Measurements from ENCODE around the gene CATSPERE. TPM values are rescaled to one million over a fixed set of nuclear protein-coding genes. Genes with fewer than 3 reads are reported as not detected.

CATSPERE gene
- total RNA-seq, 1 donor from 2014 or later, result 1.1 TPM

GRCh38 chr1:244651956-244652622 lies 191.0 kb downstream of the CATSPERE start:
- peak overlapping the region; percentile 55 for H3K27ac Mint-ChIP-seq (ENCODE audit: unreplicated experiment)

GRCh38 chr1:244652623-244653438 lies 191.8 kb downstream of the CATSPERE start, which contains the start of gene DESI2:
Gene DESI2, plus strand, starts transcription at chr1:244653126. Its CDS starts 188 bp downstream, at chr1:244653314.
- peak; percentile 49 for TF ChIP-seq CTCF (IDR thresholded peaks at IDR 0.05; ENCODE audit: unreplicated experiment)
- Mint-ChIP-seq H3K4me3 (ENCODE audit: unreplicated experiment) (peak within 1 kb of the TSS; percentile 86), H3K27me3 (ENCODE audit: unreplicated experiment) (peaks cover 2% of the 10 kb centered on the region), H3K4me1 (ENCODE audit: unreplicated experiment) (peaks cover 26% of the 10 kb centered on the region), H3K27ac (ENCODE audit: unreplicated experiment) (peak within 1 kb of the TSS; percentile 55), H3K36me3 (ENCODE audit: low read depth, unreplicated experiment) (peaks cover 8% of the 10 kb centered on the region), H3K9me3 (ENCODE audit: unreplicated experiment) (no peaks in the 10 kb centered on the region)
- peak; percentile 96 for DNase-seq (ENCODE audit: low spot score)

More at GRCh38 chr1:244651956-244652622, 191.0 kb downstream of the CATSPERE start:
- Mint-ChIP-seq H3K36me3 (ENCODE audit: low read depth, unreplicated experiment) (peaks cover under 1% of the 10 kb centered on the region), H3K27me3 (ENCODE audit: unreplicated experiment) (peaks cover 2% of the 10 kb centered on the region), H3K9me3 (ENCODE audit: unreplicated experiment) (no peaks in the 10 kb centered on the region), H3K4me1 (ENCODE audit: unreplicated experiment) (peaks cover 19% of the 10 kb centered on the region), H3K4me3 (ENCODE audit: unreplicated experiment) (peak overlapping the region; percentile 86)
- TF ChIP-seq CTCF (IDR thresholded peaks at IDR 0.05; ENCODE audit: unreplicated experiment), result no peak
- DNase-seq (ENCODE audit: low spot score), result no peak

GRCh38 chr1:244653439-244654107 lies 192.5 kb downstream of the CATSPERE start:
- no peak for TF ChIP-seq CTCF (IDR thresholded peaks at IDR 0.05; ENCODE audit: unreplicated experiment)
- DNase-seq (ENCODE audit: low spot score), result peak; percentile 40
- Mint-ChIP-seq H3K36me3 (ENCODE audit: low read depth, unreplicated experiment) (peaks cover 16% of the 10 kb centered on the region), H3K27me3 (ENCODE audit: unreplicated experiment) (no peaks in the 10 kb centered on the region), H3K4me1 (ENCODE audit: unreplicated experiment) (peaks cover 32% of the 10 kb centered on the region), H3K4me3 (ENCODE audit: unreplicated experiment) (no peak overlapping the region), H3K27ac (ENCODE audit: unreplicated experiment) (no peak overlapping the region), H3K9me3 (ENCODE audit: unreplicated experiment) (no peaks in the 10 kb centered on the region)

DNA sequence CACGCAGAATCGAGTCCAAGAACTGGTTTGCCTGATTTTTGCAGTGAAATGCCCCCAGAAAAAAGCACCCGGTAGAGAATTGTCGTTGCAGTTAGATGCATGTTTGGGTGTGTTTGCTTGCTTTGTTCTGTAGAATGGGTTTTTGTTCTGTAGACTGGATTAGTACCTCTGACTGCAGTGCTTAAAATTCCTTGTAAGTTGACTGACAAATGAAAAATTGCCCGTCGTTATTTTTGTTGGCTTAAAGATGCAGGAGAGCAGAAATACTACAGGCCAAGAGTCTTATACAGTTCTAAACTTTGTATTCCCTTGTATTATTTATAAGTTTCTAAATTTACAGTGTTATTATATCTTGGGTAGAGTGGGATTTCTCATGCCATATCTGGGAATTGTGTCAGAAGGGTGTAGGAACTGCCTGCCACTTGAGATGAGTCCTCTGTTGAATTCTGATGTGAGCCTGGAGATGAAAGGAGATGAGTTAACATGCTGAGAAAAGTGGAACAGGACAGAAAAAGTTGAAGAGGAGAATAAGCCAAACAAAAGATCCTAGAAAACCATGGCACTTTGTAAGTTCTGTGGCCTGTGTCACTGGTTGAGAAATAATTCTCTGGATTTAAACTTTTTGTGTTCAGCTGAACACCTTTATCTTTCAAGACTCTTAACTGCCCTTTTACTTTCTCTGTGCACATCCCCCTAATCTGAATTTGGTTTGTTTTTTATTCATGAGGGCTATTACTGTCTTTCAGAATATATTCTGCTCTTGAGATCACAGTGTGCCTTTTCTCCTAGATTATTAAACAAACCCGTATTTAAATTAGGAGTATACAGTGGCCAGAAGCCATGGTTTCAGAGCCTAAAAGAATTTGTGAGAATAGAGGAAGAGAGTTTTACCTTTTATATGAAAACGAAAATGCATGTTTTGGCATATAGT lies 193.3 kb downstream of the CATSPERE start:
- no peak overlapping the region for H3K27ac Mint-ChIP-seq (ENCODE audit: unreplicated experiment)
- H3K27me3 Mint-ChIP-seq (ENCODE audit: unreplicated experiment), result no peaks in the 10 kb centered on the region
- H3K36me3 Mint-ChIP-seq (ENCODE audit: low read depth, unreplicated experiment), result peaks cover 20% of the 10 kb centered on the region
- DNase-seq (ENCODE audit: low spot score), result no peak
- H3K4me3 Mint-ChIP-seq (ENCODE audit: unreplicated experiment), result no peak overlapping the region
- H3K9me3 Mint-ChIP-seq (ENCODE audit: unreplicated experiment), result no peaks in the 10 kb centered on the region
- no peak for TF ChIP-seq CTCF (IDR thresholded peaks at IDR 0.05; ENCODE audit: unreplicated experiment)
- H3K4me1 Mint-ChIP-seq (ENCODE audit: unreplicated experiment), result peaks cover 32% of the 10 kb centered on the region

Measured in endothelial cell (in vitro differentiated cells).